H9 (cell line): ENCODE measurements around the gene IDUA. TPM values are rescaled to one million over a fixed set of nuclear protein-coding genes. Genes with fewer than 3 reads are reported as not detected.

Experiments
- DNase-seq: peaks from one replicate; pipeline ENCODE4 v3.0.0-alpha.2; 2017
- H2AFZ ChIP-seq: one replicate; pipeline ENCODE4 v1.6.1; 2013; ENCODE audit warnings: mild to moderate bottlenecking, low read length, control low read depth, moderate library complexity
- H2AK5ac ChIP-seq: 2 replicates; pipeline ENCODE4 v1.6.1; 2013; ENCODE audit warnings: low read length, control low read depth, mixed read lengths; ENCODE audit not compliant: insufficient read length
- H2BK120ac ChIP-seq: one replicate; pipeline ENCODE4 v1.6.1; 2013; ENCODE audit warnings: low read depth, mild to moderate bottlenecking, low read length, control low read depth, inconsistent platforms; ENCODE audit not compliant: poor library complexity, severe bottlenecking
- H2BK12ac ChIP-seq: 2 replicates; pipeline ENCODE4 v1.6.1; 2013; ENCODE audit warnings: low read length, control low read depth, mixed read lengths, low read depth; ENCODE audit not compliant: insufficient read length
- H2BK15ac ChIP-seq: 2 replicates; pipeline ENCODE4 v1.6.1; 2013; ENCODE audit warnings: low read depth, low read length, control low read depth
- H2BK20ac ChIP-seq: one replicate; pipeline ENCODE4 v1.6.1; 2013; ENCODE audit warnings: low read depth, mild to moderate bottlenecking, low read length, control low read depth, inconsistent platforms; ENCODE audit not compliant: poor library complexity, severe bottlenecking
- H2BK5ac ChIP-seq: 2 replicates; pipeline ENCODE4 v1.6.1; 2013; ENCODE audit warnings: low read length, control low read depth, mixed read lengths; ENCODE audit not compliant: insufficient read length
- H3K14ac ChIP-seq: 2 replicates; pipeline ENCODE4 v1.6.1; 2013; ENCODE audit warnings: low read length, control low read depth; ENCODE audit not compliant: insufficient read depth
- H3K18ac ChIP-seq: 2 replicates; pipeline ENCODE4 v1.6.1; 2013; ENCODE audit warnings: low read depth, mild to moderate bottlenecking, mixed read lengths, low read length, control low read depth; ENCODE audit not compliant: insufficient read length
- H3K23ac ChIP-seq: 2 replicates; pipeline ENCODE4 v1.6.1; 2013; ENCODE audit warnings: low read length, control low read depth, mixed read lengths, low read depth; ENCODE audit not compliant: insufficient read length
- H3K23me2 ChIP-seq: 2 replicates; pipeline ENCODE4 v1.6.1; 2013; ENCODE audit warnings: low read depth, mild to moderate bottlenecking, mixed read lengths, low read length, control low read depth; ENCODE audit not compliant: insufficient read length, poor library complexity, severe bottlenecking
- H3K27ac ChIP-seq: 2 replicates; pipeline ENCODE4 v1.5.1; 2013; ENCODE audit warnings: low read length, control low read depth, mixed read lengths, low read depth; ENCODE audit not compliant: insufficient read length
- H3K27me3 ChIP-seq: 2 replicates; pipeline ENCODE4 v1.6.1; 2013; ENCODE audit warnings: low read length, control low read depth, inconsistent platforms; ENCODE audit not compliant: insufficient read depth
- H3K4ac ChIP-seq: 2 replicates; pipeline ENCODE4 v1.6.1; 2013; ENCODE audit warnings: low read depth, mild to moderate bottlenecking, control low read depth, inconsistent platforms, low read length, moderate library complexity
- H3K4me1 ChIP-seq: 2 replicates; pipeline ENCODE4 v1.6.1; 2013; ENCODE audit warnings: low read length, control low read depth, inconsistent platforms; ENCODE audit not compliant: insufficient read depth
- H3K4me2 ChIP-seq: 2 replicates; pipeline ENCODE4 v1.6.1; 2013; ENCODE audit warnings: low read length, control low read depth, mixed read lengths; ENCODE audit not compliant: insufficient read length, insufficient read depth
- H3K56ac ChIP-seq: 2 replicates; pipeline ENCODE4 v1.6.1; 2013; ENCODE audit warnings: low read depth, mild to moderate bottlenecking, mixed read lengths, low read length, control low read depth; ENCODE audit not compliant: insufficient read length
- H3K79me1 ChIP-seq: 2 replicates; pipeline ENCODE4 v1.6.1; 2013; ENCODE audit warnings: low read depth, mild to moderate bottlenecking, moderate library complexity, low read length, control low read depth, inconsistent platforms; ENCODE audit not compliant: insufficient read depth, poor library complexity, severe bottlenecking
- H3K79me2 ChIP-seq: 2 replicates; pipeline ENCODE4 v1.6.1; 2013; ENCODE audit warnings: low read length, control low read depth, inconsistent platforms; ENCODE audit not compliant: insufficient read depth
- H3K9ac ChIP-seq: 2 replicates; pipeline ENCODE4 v1.6.1; 2013; ENCODE audit warnings: low read length, control low read depth, mixed read lengths; ENCODE audit not compliant: insufficient read length; ENCODE audit errors: extremely low read depth
- H3K9me3 ChIP-seq: one replicate; pipeline ENCODE4 v1.6.1; 2013; ENCODE audit warnings: low read depth, low read length, inconsistent platforms; ENCODE audit not compliant: control insufficient read depth
- H3T11ph ChIP-seq: one replicate; pipeline ENCODE4 v1.6.1; 2013; ENCODE audit warnings: mild to moderate bottlenecking, low read length, control low read depth, inconsistent platforms
- H4K20me1 ChIP-seq: one replicate; pipeline ENCODE4 v1.6.1; 2013; ENCODE audit not compliant: control insufficient read depth, insufficient read length, insufficient read depth
- H4K5ac ChIP-seq: 2 replicates; pipeline ENCODE4 v1.6.1; 2013; ENCODE audit warnings: low read depth, mild to moderate bottlenecking, mixed read lengths, low read length, control low read depth; ENCODE audit not compliant: insufficient read length
- H4K8ac ChIP-seq: replicated peaks from 2 replicates; pipeline ENCODE4 v1.6.1; 2013; ENCODE audit warnings: low read length, control low read depth, mixed read lengths, low read depth; ENCODE audit not compliant: insufficient read length
- H4K91ac ChIP-seq: 2 replicates; pipeline ENCODE4 v1.6.1; 2013; ENCODE audit warnings: low read depth, mild to moderate bottlenecking, moderate library complexity, mixed read lengths, low read length, control low read depth; ENCODE audit not compliant: insufficient read length
- H3K27ac Mint-ChIP-seq, 3 experiments: 2 replicates in 2 of 3; 3 replicates in 1 of 3; pipeline ENCODE4 v1.8.0; 2020 to 2021; ENCODE audit warnings: mixed read lengths in 3 of 3, mild to moderate bottlenecking in 1 of 3, moderate library complexity in 1 of 3
- H3K27me3 Mint-ChIP-seq: 2 replicates; pipeline ENCODE4 v1.8.0; 2021; ENCODE audit warnings: low read depth, mild to moderate bottlenecking, moderate library complexity, mixed read lengths
- H3K36me3 Mint-ChIP-seq, 3 experiments: 2 replicates in 2 of 3; 3 replicates in 1 of 3; pipeline ENCODE4 v1.8.0; 2020 to 2021; ENCODE audit warnings: low read depth in 3 of 3, mixed read lengths in 3 of 3; ENCODE audit not compliant: insufficient read depth in 1 of 3
- H3K4me1 Mint-ChIP-seq, 2 experiments: 2 replicates each; pipeline ENCODE4 v1.8.0; 2020; ENCODE audit warnings: mixed read lengths in 2 of 2
- H3K4me3 Mint-ChIP-seq, 2 experiments: 2 replicates in 1 of 2; 3 replicates in 1 of 2; pipeline ENCODE4 v1.8.0; 2020 to 2021; ENCODE audit warnings: mild to moderate bottlenecking in 2 of 2, mixed read lengths in 2 of 2, moderate library complexity in 1 of 2
- H3K9me3 Mint-ChIP-seq, 2 experiments: 2 replicates in 1 of 2; 3 replicates in 1 of 2; pipeline ENCODE4 v1.8.0; 2020; ENCODE audit warnings: mild to moderate bottlenecking in 2 of 2, mixed read lengths in 2 of 2, moderate library complexity in 1 of 2
- CTCF ChIP-seq: fragments of 200-600 bp; sonication (generic); conservative IDR thresholded peaks from 3 replicates; pipeline ENCODE4 v1.8.0; 2021; ENCODE audit warnings: antibody characterized with exemption, mild to moderate bottlenecking
- WGBS: extraction: QIAGEN DNeasy Blood & Tissue Kit; methylation state at CpG from one replicate; pipeline ENCODE4 v1.1.7; 2013; ENCODE audit warnings: missing lambda C conversion rate, low lambda C conversion rate, mixed read lengths; ENCODE audit not compliant: insufficient read length; ENCODE audit errors: extremely low coverage; 5-methylcytosine and 5-hydroxymethylcytosine counted together
- total RNA-seq: library from RNA; stranded (reverse); gene quantifications from 2 replicates; pipeline ENCODE4 v1.2.1, GENCODE V29; 2021

IDUA gene
- total RNA-seq, 1 experiment from 2014 or later, result 14.5 TPM

- no peak overlapping the region for H3K4ac ChIP-seq
- no peak overlapping the region for H4K91ac ChIP-seq
- no peak overlapping the region for H4K5ac ChIP-seq
- H3K27ac ChIP-seq, result no peak overlapping the region
- H3K18ac ChIP-seq, result no peak overlapping the region
- Mint-ChIP-seq H3K4me1 (peaks cover 13 to 21% of the 10 kb centered on the region in 2 experiments), H3K27ac (no peak overlapping the region; a peak in 1 of 7 replicates), H3K36me3 (no peaks in the 10 kb centered on the region; a peak in 1 of 7 replicates), H3K9me3 (no peaks in the 10 kb centered on the region), H3K4me3 (no peak overlapping the region), H3K27me3 (peaks cover 11% of the 10 kb centered on the region)
- no peak overlapping the region for H3K23ac ChIP-seq
- no peaks in the 10 kb centered on the region for H3K9me3 ChIP-seq
- no peak overlapping the region for H2BK120ac ChIP-seq
- no peak for DNase-seq
- H2BK12ac ChIP-seq, result no peak overlapping the region
- no peaks in the 10 kb centered on the region for H3K23me2 ChIP-seq
- no peak overlapping the region for H2AFZ ChIP-seq
- H3K79me1 ChIP-seq, result no peaks in the 10 kb centered on the region
- H3K4me1 ChIP-seq, result no peaks in the 10 kb centered on the region; the same call in 1 of the 2 replicates
- H3K4me2 ChIP-seq, result no peak overlapping the region
- TF ChIP-seq CTCF, result no peak
- H2BK20ac ChIP-seq, result no peak overlapping the region
- H3K79me2 ChIP-seq, result no peaks in the 10 kb centered on the region
- H3T11ph ChIP-seq, result no peak overlapping the region
- H3K9ac ChIP-seq, result no peak overlapping the region
- no peak overlapping the region for H3K14ac ChIP-seq
- no peak overlapping the region for H3K56ac ChIP-seq
- WGBS, result no CpG with 5 or more reads among the region's 13 CpGs
- no peak overlapping the region for H4K8ac ChIP-seq
- no peak overlapping the region for H2AK5ac ChIP-seq
- no peak overlapping the region for H2BK5ac ChIP-seq
- no peaks in the 10 kb centered on the region for H3K27me3 ChIP-seq
- no peaks in the 10 kb centered on the region for H4K20me1 ChIP-seq
- no peak overlapping the region for H2BK15ac ChIP-seq
These were observed 37.9 kb upstream of the IDUA start for GRCh38 chr4:948936-949300.
